GM18951 (cell line): ENCODE data around the gene RBM3.

Experiments used
- POLR2A ChIP-seq: IDR thresholded peaks from 4 replicates; pipeline ENCODE4 v1.6.1; 2011; ENCODE audit warnings: mild to moderate bottlenecking; ENCODE audit not compliant: insufficient read length, insufficient read depth; ENCODE audit errors: extremely low read depth
- in situ Hi-C: fragments of 300-500 bp; cut with MboI; formaldehyde crosslinking; loops from one replicate; pipeline ENCODE4 v1.12.0; 2022; ENCODE audit warnings: low sequenced_read_pairs, mixed read lengths, inconsistent platforms; ENCODE audit not compliant: unreplicated experiment

The RBM3 gene

GRCh38 chrX:48558271-48558670 lies 16.0 kb upstream of the RBM3 start:
- in situ Hi-C loops = no loop called here
- TF ChIP-seq POLR2A = no peak

- no peak for TF ChIP-seq POLR2A
- in situ Hi-C loops = no loop called here
These were observed 14.6 kb upstream of the RBM3 start for GRCh38 chrX:48559636-48560035.

- in situ Hi-C loops = no loop called here
- no peak for TF ChIP-seq POLR2A
These were observed 14.2 kb upstream of the RBM3 start for GRCh38 chrX:48560056-48560455.

- no peak for TF ChIP-seq POLR2A
- in situ Hi-C loops = no loop called here
These were observed 13.6 kb upstream of the RBM3 start for GRCh38 chrX:48560681-48561080.

- TF ChIP-seq POLR2A = no peak
- in situ Hi-C loops = no loop called here
These were observed 4.3 kb upstream of the RBM3 start for GRCh38 chrX:48569958-48570357.

- no peak for TF ChIP-seq POLR2A
- in situ Hi-C loops = no loop called here
These were observed 504 bp upstream of the RBM3 start for GRCh38 chrX:48573690-48574269.

- in situ Hi-C loops = no loop called here
- TF ChIP-seq POLR2A = peak; percentile 7
These were observed 1.4 kb downstream of the RBM3 start for GRCh38 chrX:48575642-48576041.

- TF ChIP-seq POLR2A = no peak
- in situ Hi-C loops = no loop called here
These were observed 1.8 kb downstream of the RBM3 start for GRCh38 chrX:48576108-48576507.

GRCh38 chrX:48578661-48579128 lies 4.4 kb downstream of the RBM3 start:
- TF ChIP-seq POLR2A = no peak
- in situ Hi-C loops = no loop called here

- in situ Hi-C loops = no loop called here
- no peak for TF ChIP-seq POLR2A
These were observed 5.0 kb downstream of the RBM3 start for GRCh38 chrX:48579259-48579658.

GRCh38 chrX:48580662-48581061 lies 6.4 kb downstream of the RBM3 start:
- in situ Hi-C loops = no loop called here
- no peak for TF ChIP-seq POLR2A

GRCh38 chrX:48584698-48585097 lies 10.4 kb downstream of the RBM3 start:
- in situ Hi-C loops = no loop called here
- no peak for TF ChIP-seq POLR2A

- no peak for TF ChIP-seq POLR2A
- in situ Hi-C loops = no loop called here
These were observed 15.3 kb downstream of the RBM3 start for GRCh38 chrX:48589482-48590162.

GRCh38 chrX:48590203-48591103 lies 16.2 kb downstream of the RBM3 start:
- no peak for TF ChIP-seq POLR2A
- in situ Hi-C loops = no loop called here

- no peak for TF ChIP-seq POLR2A
- in situ Hi-C loops = no loop called here
These were observed 17.0 kb downstream of the RBM3 start for GRCh38 chrX:48591255-48591791.
